NCI-H2107 (cell line): ENCODE results near the gene KBTBD13.

ENCODE experiments used
- DNase-seq: peaks from one replicate; lab custom pipeline; 2025; lab: John Stamatoyannopoulos, UW

KBTBD13 gene

DNA sequence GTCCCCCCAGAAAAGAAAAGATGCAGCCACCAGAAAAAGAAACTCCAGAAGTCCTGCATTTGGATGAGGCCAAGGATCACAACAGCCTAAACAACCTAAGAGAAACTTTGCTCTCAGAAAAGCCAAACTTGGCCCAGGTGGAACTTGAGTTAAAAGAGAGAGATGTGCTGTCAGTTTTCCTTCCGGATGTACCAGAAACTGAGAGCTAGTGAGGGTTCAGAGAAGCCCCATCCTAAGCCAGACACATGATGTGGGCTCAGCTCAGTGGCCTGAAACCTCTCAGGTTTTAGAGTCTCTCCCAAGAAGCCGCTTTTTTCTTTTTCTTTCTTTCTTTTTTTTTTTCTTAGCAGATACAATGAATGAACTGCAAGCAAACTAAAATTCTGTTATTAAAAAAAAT is 23.6 kb upstream of the KBTBD13 start:
- no peak for DNase-seq

DNA sequence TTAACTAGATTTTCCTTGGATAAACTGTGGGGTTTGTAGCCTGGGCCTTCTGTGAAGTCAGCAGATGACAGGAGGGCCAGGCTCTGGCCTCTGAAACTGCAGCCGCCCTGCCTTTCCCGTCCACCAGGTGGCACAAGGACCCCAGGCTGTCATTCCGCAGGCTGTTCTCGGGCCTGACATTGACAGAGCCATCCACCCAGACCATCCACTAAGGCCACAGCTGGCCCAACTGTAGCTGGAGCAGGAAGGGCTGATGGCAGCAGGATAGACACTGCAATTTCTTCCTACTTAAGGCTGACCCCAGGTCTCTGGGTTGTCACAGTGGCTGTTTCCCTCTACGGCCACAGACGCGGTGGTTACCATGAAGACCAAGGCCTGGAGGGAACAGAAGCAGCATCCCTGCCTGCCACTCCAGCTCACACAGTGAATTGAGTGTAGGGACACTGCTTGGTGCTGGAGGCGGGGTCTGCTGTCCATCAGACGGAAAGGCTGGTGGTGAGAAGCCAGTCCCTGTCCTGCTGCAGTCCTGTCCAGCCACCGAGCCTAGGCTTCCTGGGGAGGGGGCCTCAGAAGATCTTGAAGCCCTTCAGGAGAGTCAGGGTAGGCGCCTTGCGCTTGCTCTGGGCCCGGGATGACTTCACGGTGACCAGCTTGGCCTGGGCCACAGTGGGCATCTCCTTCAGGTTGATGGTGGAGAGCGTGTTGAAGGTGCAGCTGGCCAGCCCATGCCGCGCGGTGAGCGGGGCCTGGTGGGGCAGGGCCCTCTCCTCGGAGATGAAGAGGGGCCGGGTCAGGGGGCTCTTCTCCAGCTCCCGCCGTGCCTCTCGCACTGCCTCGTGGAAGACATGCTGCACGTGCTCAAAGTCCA is 22.0 kb upstream of the KBTBD13 start:
- DNase-seq = peak; percentile 15

- no peak for DNase-seq
Observed at GRCh38 chr15:65055201-65055870, 21.2 kb upstream of the KBTBD13 start.

DNA sequence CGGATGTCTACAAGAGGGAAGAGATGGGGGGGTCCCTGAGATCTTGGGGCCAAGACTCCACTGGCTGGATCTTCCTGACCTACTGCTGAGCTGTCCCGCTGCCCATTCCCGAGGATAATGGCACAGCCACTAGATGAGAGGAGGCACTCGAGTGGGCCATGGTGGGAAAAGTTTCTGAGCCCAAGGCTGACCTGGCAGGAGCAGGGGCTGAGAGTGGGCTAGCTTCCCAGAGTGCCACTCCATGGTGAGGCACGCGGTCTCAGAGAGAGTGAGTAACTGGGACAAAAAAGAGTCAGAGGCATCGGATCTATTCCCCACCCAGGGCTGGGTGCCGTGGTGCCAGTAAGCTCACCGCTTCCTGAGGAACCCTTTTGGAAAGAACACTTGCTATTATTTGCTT is 20.4 kb upstream of the KBTBD13 start:
- DNase-seq = no peak

GRCh38 chr15:65056868-65057548 is 19.5 kb upstream of the KBTBD13 start:
- DNase-seq = no peak

GRCh38 chr15:65057549-65057940 is 19.0 kb upstream of the KBTBD13 start:
- no peak for DNase-seq

DNA sequence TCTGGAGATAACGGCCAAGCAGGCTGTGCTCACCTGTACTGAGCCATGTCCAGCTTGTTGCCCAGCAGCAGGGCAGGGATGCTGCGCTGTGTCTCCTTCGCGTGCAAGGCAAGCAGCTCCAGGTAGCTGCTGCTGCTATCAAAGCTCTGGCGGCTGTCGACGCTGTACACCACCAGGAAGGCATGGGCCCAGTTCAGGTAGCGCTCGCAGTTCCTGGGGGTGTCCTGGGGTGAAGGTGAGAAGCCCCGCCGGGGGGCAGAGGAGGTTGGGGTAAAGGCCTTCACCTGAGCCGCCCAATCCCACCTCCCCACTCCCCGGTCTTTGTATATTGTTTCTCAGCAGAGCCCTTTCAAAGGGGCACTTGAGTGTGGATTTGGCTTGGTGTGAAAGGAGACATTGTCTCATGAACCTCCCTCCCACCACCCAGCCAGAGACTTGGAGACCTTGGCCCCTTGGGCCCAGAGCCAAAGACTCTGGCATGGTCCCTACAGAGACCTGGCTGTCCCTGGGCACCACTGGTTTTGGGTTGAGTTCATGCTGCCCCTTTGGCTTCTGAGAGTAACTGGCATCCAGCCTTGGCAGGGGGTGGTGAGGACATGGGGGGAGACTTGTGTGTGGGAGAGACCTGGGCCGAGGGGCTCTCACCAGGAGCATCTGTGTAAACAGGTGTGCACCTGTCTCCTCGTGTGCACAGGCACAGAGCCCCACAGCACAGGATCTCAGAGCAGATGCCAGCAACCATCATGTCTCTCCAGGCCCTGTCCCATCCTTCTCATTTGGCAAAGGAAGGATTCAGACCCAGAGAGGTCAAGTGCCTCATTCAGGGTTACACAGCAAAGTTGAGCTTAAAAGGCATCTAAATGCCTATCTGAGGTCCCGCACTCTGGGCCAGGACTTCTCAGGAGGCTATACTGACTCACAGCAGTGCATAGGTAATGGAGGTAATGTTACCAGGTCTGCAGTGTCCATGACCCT is 17.9 kb upstream of the KBTBD13 start:
- DNase-seq = no peak

DNA sequence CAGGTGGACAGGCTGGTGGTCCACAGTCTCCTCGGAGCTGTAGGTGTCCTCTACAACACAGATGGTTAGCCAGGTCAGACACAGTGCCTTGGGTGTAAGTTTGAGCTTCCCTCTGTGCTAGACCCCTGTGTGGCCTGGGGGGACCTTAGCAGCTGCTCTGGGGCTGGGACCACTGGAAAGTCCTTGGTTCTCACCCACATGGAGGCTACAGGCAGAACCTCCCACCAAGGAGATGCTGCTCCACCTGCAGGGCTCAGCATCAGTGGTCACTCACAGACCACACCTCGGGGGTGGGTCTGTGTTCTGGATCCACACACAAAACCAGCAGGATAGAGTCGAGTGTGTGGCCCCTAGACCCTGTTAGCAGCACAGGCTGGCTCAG is 17.2 kb upstream of the KBTBD13 start:
- DNase-seq = no peak

DNA sequence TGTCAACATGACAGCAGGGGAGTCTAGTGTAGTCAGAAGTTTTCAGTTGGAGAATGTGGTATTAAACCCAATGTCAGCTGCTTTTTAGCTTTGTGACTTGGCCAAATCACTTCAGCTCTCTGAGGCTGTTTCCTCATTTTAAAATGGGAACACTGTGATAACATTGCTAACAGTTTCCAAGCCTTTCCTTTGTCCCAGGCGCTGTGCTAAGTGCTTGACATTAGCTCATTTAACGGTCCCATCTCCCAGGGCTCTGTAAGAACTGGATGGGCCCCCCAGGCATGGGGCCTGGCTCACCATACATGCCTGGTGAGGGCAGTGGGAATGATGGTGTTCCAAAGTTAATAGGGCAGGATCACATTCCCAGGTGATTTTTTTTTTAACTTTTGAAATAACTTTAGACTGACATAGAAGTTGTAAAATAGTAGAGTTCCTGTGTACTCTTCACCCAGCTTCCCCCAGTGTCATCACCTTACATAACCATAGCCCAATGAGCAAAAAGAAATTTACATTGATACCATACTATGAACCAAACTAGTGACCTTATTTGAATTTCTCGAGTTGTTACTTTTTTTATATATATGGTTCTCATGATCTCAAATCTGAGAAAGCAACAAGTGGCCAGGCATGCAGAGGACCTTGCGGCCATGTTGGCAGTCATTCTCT is 16.5 kb upstream of the KBTBD13 start:
- DNase-seq = no peak

DNA sequence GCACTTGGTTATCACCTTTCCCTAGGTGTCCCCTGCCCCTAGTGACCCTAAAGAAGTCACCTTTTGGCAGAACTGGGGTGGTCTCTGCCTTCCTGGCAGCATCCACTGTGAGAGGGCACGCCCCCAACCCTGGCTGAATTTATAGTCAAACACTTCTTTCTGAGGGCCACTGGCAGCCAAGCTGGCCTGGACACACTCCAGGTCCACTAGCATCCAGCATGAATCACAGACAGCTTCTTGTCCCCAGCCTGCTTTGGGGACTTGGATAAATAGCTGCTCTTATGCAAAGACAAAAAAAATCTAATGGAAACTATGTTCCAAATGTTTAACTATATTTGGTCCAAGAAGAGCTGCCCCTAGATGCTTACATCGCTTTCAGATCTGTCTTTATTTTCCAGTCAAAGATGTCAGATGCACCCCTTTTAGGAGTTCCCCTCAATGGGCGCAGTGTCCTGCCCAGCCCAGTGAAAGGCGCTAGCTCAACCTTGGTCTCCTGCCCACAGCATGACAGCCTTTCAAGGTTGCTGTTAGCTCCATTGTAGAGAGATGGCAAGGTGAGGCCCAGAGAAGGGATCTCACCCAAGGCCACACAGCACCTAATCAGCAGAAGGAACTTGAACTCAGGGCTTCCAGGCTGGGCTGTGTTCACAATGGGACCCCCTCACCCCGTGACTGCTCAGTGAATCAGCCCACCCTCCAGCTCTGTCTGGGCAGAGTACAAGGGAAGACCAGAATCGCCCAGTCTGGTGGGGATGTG is 15.7 kb upstream of the KBTBD13 start:
- no peak for DNase-seq

DNA sequence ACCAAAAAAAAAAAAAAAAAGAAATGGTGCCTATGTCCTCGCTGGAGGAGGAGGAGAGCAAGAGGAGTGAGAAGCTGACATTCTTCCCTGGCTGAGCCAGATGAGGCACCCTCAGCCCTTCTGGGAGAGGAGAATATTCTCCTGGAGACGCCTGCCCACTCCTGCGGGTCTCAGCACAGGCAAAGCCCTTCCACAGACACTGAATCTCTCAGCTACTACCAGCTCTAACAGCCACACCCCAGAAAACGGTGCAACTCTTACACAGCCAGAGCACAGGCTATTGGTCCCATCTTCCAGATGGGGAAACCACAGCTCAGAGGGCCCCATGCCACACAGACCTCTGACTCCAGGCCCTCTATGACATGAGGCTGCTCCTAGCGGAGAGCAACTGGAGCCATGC is 14.5 kb upstream of the KBTBD13 start:
- DNase-seq = no peak

- DNase-seq = no peak
Observed at GRCh38 chr15:65062726-65063125, 13.8 kb upstream of the KBTBD13 start.

GRCh38 chr15:65066001-65066634 is 10.4 kb upstream of the KBTBD13 start:
- DNase-seq = no peak

DNA sequence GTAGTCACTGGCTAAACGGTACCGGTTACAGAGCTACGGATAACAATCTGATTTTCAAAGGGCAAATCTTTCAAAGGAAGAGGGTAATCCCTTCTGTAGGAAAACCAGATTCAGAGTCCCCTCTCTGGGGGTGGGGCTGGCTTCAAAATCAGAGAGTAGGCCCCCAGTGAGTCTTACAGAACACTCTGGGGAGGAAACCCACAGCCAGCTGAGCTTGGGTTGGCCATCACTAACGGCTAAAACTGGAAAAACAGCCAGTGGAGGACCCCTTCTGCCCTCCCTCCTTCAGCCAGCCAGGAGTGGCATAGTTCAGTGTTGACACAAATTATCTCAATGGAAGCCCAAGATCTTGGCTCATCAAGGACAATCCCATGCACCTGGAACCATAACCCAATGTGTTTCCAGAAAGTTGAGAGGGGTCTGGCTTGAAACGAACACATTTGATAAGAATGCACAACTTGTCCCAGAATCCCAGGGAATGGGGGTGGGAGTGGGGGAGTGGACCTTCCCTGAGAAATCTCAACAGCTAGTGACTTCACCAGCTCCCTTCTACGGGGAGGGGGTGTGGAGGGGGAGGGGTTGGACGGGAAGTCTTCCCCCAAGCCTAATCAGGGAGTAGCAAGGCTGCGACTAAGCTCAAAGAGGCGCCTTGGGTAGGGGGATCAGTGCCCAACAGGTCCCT is 9.8 kb upstream of the KBTBD13 start:
- no peak for DNase-seq

- no peak for DNase-seq
Observed at GRCh38 chr15:65067317-65067644, 9.3 kb upstream of the KBTBD13 start.

DNA sequence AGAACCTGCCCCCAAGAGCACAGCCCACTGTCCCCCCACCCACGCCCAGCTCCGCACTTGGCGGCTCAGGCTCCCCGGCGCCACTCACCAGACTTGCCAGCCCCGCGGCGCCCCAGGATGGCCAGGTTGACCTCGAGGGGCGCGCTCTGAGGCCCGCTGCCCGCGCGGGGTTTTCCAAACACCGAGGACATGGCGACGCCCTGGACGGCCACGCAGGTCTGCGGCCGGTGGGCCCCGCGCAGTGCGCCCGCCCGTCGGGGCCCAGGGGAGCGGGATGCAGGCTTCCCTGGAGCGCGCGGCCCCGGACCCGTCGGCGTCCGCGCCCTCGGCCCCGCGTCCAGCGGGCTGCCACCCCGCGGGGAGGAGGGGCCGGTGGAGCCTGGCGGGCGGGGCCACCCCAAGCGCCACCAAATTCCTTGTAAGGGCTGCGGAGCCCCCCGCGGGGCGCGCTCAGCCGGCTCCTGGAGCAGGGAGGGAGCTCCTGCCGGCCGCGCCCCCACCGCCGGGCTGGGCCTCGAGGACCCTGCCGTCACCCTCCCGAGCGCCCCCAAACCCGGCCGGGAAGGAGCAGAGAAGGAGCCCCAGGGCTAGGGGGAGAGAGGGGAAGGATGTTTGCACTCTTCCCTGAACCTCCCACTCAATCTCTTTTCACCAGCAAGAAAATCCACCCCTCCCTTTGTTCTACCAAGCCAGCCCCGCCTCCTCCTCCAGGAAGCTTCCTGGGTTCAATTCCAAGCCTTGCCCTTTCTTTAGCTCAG is 8.7 kb upstream of the KBTBD13 start, which contains the start of gene RASL12:
RASL12 (minus strand) TSS at position 347 of the 758 bp plus-strand sequence; CDS start at position 191, 156 bp downstream.
- no peak for DNase-seq

DNA sequence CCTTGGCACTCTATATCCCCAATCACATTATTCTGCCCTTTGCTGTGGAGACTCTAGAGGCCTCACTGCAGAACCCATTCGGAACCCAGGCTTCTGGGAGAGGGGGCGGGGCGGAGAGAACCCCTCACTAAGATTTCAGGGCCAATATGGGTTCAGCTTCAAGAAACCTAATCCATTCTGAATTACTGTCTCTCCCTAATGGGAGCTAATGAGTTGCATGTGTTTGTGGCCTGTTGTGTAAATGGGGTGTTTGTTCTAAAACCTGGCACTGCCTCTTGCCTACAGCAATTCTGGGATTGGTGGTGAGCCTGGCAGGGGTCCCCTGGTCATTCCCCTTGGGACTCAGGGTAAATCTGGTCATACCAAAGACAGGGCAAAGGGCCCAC is 8.2 kb upstream of the KBTBD13 start:
- no peak for DNase-seq

GRCh38 chr15:65069179-65069578 is 7.4 kb upstream of the KBTBD13 start:
- DNase-seq = no peak
